GM19467 (cell line): ENCODE measurements around the gene CTAGE15.
A peak's percentile ranks its signal among the peaks of the same experiment; 100 is the strongest.
"Not testable (repeated sequence)": the region's sequence is repeated elsewhere in the genome, so short reads cannot be mapped to it uniquely, and the experiment has no call there.

Experiments
- ATAC-seq: cut with Tn5 transposase; IDR thresholded peaks from one replicate; pipeline ENCODE4 v1.9.1; 2021; ENCODE audit warnings: mild to moderate bottlenecking, moderate library complexity; ENCODE audit not compliant: unreplicated experiment

The CTAGE15 gene

GRCh38 chr7:143571501-143571900, at the start of gene CTAGE15:
TSS of gene CTAGE15 (plus strand) at chr7:143571801. CDS start at chr7:143571818, 17 bp downstream.
- not testable (repeated sequence) for ATAC-seq

- ATAC-seq: not testable (repeated sequence)
Measured at GRCh38 chr7:143522309-143522916, 49.2 kb upstream of the CTAGE15 start.

- ATAC-seq: not testable (repeated sequence)
Measured at GRCh38 chr7:143531169-143531926, 40.3 kb upstream of the CTAGE15 start.

- ATAC-seq: not testable (repeated sequence)
Measured at GRCh38 chr7:143531932-143532331, 39.7 kb upstream of the CTAGE15 start.

GRCh38 chr7:143533213-143533839, 38.3 kb upstream of the CTAGE15 start:
- not testable (repeated sequence) for ATAC-seq

- not testable (repeated sequence) for ATAC-seq
Measured at GRCh38 chr7:143536443-143536842, 35.2 kb upstream of the CTAGE15 start.

GRCh38 chr7:143543288-143544038, 28.1 kb upstream of the CTAGE15 start:
- ATAC-seq: not testable (repeated sequence)

- not testable (repeated sequence) for ATAC-seq
Measured at GRCh38 chr7:143555968-143556367, 15.6 kb upstream of the CTAGE15 start.

GRCh38 chr7:143563306-143563705, 8.3 kb upstream of the CTAGE15 start:
- not testable (repeated sequence) for ATAC-seq

- not testable (repeated sequence) for ATAC-seq
Measured at GRCh38 chr7:143566001-143566400, 5.6 kb upstream of the CTAGE15 start.

GRCh38 chr7:143588183-143588582, 16.6 kb downstream of the CTAGE15 start:
- ATAC-seq: not testable (repeated sequence)

- not testable (repeated sequence) for ATAC-seq
Measured at GRCh38 chr7:143589897-143590296, 18.3 kb downstream of the CTAGE15 start.

GRCh38 chr7:143598086-143598485, 26.5 kb downstream of the CTAGE15 start:
- ATAC-seq: not testable (repeated sequence)

GRCh38 chr7:143603549-143603948, 31.9 kb downstream of the CTAGE15 start:
- not testable (repeated sequence) for ATAC-seq

- not testable (repeated sequence) for ATAC-seq
Measured at GRCh38 chr7:143606088-143606487, 34.5 kb downstream of the CTAGE15 start.

GRCh38 chr7:143615545-143615944, 43.9 kb downstream of the CTAGE15 start:
- not testable (repeated sequence) for ATAC-seq

- ATAC-seq: not testable (repeated sequence)
Measured at GRCh38 chr7:143617204-143617603, 45.6 kb downstream of the CTAGE15 start.

- peak; percentile 13 for ATAC-seq
Measured at GRCh38 chr7:143620058-143620457, 48.5 kb downstream of the CTAGE15 start.

GRCh38 chr7:143620646-143621045, 49.0 kb downstream of the CTAGE15 start, which contains the start of gene TCAF2:
TSS of gene TCAF2 (plus strand) at chr7:143620974.
- ATAC-seq: peak; percentile 90

GRCh38 chr7:143621175-143621574, 49.6 kb downstream of the CTAGE15 start:
- peak; percentile 35 for ATAC-seq

- ATAC-seq: peak; percentile 31
Measured at GRCh38 chr7:143622130-143622529, 50.5 kb downstream of the CTAGE15 start.
